8988T (cell line): ENCODE measurements around the gene GSAP.
"Not testable (repeated sequence)": the region's sequence is repeated elsewhere in the genome, so short reads cannot be mapped to it uniquely, and the experiment has no call there.

Source experiments
- DNase-seq: peaks from one replicate; pipeline ENCODE4 v3.0.0; 2011

The GSAP gene

GRCh38 chr7:77353911-77354310, 62.2 kb downstream of the GSAP start:
- no peak for DNase-seq

- no peak for DNase-seq
These were observed 62.8 kb downstream of the GSAP start for GRCh38 chr7:77353407-77353721.

GRCh38 chr7:77352665-77353406, 63.3 kb downstream of the GSAP start:
- DNase-seq: no peak

- no peak for DNase-seq
These were observed 64.6 kb downstream of the GSAP start for GRCh38 chr7:77351539-77352004.

- no peak for DNase-seq
These were observed 67.0 kb downstream of the GSAP start for GRCh38 chr7:77349141-77349540.

GRCh38 chr7:77348371-77348813, 67.8 kb downstream of the GSAP start:
- DNase-seq: no peak

- DNase-seq: no peak
These were observed 69.7 kb downstream of the GSAP start for GRCh38 chr7:77346441-77346840.

- DNase-seq: not testable (repeated sequence)
These were observed 70.7 kb downstream of the GSAP start for GRCh38 chr7:77345426-77345825.

GRCh38 chr7:77339726-77340125, 76.4 kb downstream of the GSAP start:
- DNase-seq: no peak

- no peak for DNase-seq
These were observed 77.1 kb downstream of the GSAP start for GRCh38 chr7:77338883-77339629.

- DNase-seq: no peak
These were observed 77.9 kb downstream of the GSAP start for GRCh38 chr7:77338260-77338659.

GRCh38 chr7:77337456-77337990, 78.6 kb downstream of the GSAP start:
- DNase-seq: no peak

- no peak for DNase-seq
These were observed 80.6 kb downstream of the GSAP start for GRCh38 chr7:77335581-77335980.

- DNase-seq: not testable (repeated sequence)
These were observed 82.1 kb downstream of the GSAP start for GRCh38 chr7:77334039-77334438.

GRCh38 chr7:77331938-77332695, 84.0 kb downstream of the GSAP start:
- peak; percentile 26 for DNase-seq

- DNase-seq: no peak
These were observed 85.8 kb downstream of the GSAP start for GRCh38 chr7:77330169-77330882.

GRCh38 chr7:77329466-77330168, 86.5 kb downstream of the GSAP start:
- DNase-seq: no peak

GRCh38 chr7:77328669-77329068, 87.5 kb downstream of the GSAP start:
- DNase-seq: no peak

GRCh38 chr7:77327932-77328628, 88.1 kb downstream of the GSAP start:
- DNase-seq: no peak

GRCh38 chr7:77327067-77327931, 88.8 kb downstream of the GSAP start:
- DNase-seq: no peak
